Lower leg skin (tissue), 3 donors: ENCODE data around the gene ESPN.

Experiments
- POLR2A ChIP-seq, 2 donors: fragments of 450-650 bp; IDR thresholded peaks; one replicate each; pipeline ENCODE4 v1.6.1; 2016 to 2017; ENCODE audit warnings: antibody characterized with exemption in 2 of 2, mild to moderate bottlenecking in 1 of 2, moderate library complexity in 1 of 2
- TF ChIP-seq, protein P1 (sequence below), 3 donors: fragments of 450-650 bp; IDR thresholded peaks; one replicate each; pipeline ENCODE4 v1.5.1; 2016; ENCODE audit warnings: antibody characterized with exemption in 3 of 3, mild to moderate bottlenecking in 3 of 3, moderate library complexity in 2 of 3

DNA sequence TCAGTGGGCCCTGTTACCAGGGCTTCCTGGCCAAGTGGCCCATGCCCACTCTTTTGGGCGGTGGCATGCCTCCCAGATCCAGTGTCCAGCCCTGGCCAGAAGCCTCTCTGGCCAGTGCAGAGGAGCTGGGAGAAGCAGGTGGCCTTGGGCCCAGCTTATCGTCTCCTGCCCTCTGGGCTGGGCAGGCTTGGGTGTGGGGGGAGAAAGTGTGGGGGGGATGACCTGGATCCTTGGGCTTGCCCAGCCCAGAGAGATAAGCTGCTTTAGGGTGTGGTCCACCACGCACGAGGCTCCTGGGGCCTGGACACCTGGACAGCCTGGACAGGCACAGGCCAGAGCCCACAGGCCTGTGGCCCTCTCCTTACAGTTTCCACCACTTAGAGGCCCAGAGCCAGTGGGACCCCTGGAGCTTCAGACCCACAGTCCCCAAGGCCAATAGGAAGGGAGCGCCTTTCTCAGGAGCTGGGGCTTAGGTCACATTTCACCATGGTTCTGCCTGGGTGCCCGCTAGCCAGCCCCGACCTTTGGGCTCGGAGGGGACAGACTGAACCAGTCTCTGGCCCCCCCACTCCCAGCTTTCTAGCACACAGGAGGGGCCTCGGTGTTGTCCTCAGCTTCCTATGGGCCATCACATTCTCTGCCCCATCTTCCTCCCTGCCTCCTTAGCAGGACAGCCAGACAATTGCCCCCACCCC is 1.8 kb downstream of the ESPN start:
- TF ChIP-seq, protein P1, sequence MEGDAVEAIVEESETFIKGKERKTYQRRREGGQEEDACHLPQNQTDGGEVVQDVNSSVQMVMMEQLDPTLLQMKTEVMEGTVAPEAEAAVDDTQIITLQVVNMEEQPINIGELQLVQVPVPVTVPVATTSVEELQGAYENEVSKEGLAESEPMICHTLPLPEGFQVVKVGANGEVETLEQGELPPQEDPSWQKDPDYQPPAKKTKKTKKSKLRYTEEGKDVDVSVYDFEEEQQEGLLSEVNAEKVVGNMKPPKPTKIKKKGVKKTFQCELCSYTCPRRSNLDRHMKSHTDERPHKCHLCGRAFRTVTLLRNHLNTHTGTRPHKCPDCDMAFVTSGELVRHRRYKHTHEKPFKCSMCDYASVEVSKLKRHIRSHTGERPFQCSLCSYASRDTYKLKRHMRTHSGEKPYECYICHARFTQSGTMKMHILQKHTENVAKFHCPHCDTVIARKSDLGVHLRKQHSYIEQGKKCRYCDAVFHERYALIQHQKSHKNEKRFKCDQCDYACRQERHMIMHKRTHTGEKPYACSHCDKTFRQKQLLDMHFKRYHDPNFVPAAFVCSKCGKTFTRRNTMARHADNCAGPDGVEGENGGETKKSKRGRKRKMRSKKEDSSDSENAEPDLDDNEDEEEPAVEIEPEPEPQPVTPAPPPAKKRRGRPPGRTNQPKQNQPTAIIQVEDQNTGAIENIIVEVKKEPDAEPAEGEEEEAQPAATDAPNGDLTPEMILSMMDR (IDR thresholded peaks at IDR 0.05), result no peak
- no peak for TF ChIP-seq POLR2A (IDR thresholded peaks at IDR 0.05)
